ENCODE measurements around the gene MPHOSPH9.

The MPHOSPH9 gene

DNA sequence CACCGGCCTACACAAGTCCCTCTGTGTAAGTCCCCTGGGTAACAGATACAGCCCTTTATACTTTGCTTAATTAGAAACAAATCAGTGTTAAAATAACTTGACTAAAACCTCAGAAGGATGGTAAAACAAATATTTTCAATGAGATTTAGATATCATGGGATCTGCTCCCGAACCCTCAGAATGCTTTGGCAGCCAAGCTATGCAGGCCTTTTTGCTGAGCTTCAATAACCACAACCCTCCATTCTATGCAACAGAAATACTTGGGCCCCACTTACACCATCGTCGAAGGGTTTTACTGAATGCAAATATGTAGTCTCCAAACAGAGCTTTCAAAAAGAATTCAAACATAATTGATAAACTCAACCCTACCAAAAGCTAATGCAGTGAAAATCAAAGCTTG lies 52.8 kb downstream of the MPHOSPH9 start:
- H3K9ac ChIP-seq (ENCODE audit: low read length): no peak overlapping the region
- H3K4me1 ChIP-seq (ENCODE audit: control insufficient read depth, insufficient read depth, low read length): no peaks in the 10 kb centered on the region
- no peak overlapping the region for H3K4me3 ChIP-seq (ENCODE audit: low read length)
- H3K27me3 ChIP-seq (ENCODE audit: control insufficient read depth, insufficient read depth, low read length): no peaks in the 10 kb centered on the region
- H3K9me3 ChIP-seq (ENCODE audit: control insufficient read depth, low read length): no peaks in the 10 kb centered on the region
- no peaks in the 10 kb centered on the region for H3K36me3 ChIP-seq (ENCODE audit: control insufficient read depth, insufficient read depth, low read length)

DNA sequence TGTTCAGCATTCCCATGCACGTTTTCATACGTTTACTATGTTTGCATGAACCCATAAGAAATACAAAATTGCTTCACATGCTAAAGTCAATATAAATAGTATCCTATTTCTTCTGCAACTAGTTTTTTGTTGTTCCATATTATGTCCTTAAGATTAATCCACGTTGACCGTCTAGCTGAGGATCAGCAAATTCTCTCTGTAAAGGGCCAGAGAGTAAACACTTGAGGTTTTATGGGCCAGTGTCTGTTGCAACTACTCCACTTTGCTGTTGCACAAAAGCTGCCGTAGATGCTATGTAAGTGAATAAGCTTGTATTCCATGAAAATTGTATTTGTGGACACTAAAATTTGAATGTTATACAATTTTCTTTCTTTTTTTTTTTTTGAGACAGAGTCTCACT lies 61.0 kb downstream of the MPHOSPH9 start:
- no peaks in the 10 kb centered on the region for H3K27me3 ChIP-seq (ENCODE audit: control insufficient read depth, insufficient read depth, low read length)
- H3K9ac ChIP-seq (ENCODE audit: low read length): no peak overlapping the region
- H3K9me3 ChIP-seq (ENCODE audit: control insufficient read depth, low read length): no peaks in the 10 kb centered on the region
- no peak overlapping the region for H3K4me3 ChIP-seq (ENCODE audit: low read length)
- no peaks in the 10 kb centered on the region for H3K4me1 ChIP-seq (ENCODE audit: control insufficient read depth, insufficient read depth, low read length)
- H3K36me3 ChIP-seq (ENCODE audit: control insufficient read depth, insufficient read depth, low read length): no peaks in the 10 kb centered on the region

DNA sequence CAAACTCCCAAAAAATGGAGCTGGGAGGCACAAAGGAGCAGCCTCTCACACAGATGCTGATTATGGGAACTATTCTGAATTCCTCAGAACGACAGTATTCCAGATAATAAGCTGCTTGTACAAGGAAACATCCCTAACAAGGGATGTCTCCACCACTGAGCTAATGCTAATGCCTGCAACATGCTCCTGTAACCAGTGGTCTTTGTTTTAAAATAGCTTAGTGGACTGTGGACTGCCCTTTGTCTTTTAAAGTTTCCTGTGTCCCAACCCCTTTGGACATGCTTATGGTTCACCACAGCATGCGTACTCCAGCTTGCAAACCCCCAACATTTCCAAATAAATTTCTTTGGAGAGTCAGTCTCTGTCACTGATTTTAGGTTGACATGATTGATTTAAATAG lies 65.6 kb downstream of the MPHOSPH9 start:
- Histone ChIP-seq H3K27me3 (ENCODE audit: control insufficient read depth, insufficient read depth, low read length) (no peaks in the 10 kb centered on the region), H3K4me3 (ENCODE audit: low read length) (no peak overlapping the region), H3K9me3 (ENCODE audit: control insufficient read depth, low read length) (no peaks in the 10 kb centered on the region), H3K36me3 (ENCODE audit: control insufficient read depth, insufficient read depth, low read length) (no peaks in the 10 kb centered on the region), H3K9ac (ENCODE audit: low read length) (no peak overlapping the region), H3K4me1 (ENCODE audit: control insufficient read depth, insufficient read depth, low read length) (no peaks in the 10 kb centered on the region)

DNA sequence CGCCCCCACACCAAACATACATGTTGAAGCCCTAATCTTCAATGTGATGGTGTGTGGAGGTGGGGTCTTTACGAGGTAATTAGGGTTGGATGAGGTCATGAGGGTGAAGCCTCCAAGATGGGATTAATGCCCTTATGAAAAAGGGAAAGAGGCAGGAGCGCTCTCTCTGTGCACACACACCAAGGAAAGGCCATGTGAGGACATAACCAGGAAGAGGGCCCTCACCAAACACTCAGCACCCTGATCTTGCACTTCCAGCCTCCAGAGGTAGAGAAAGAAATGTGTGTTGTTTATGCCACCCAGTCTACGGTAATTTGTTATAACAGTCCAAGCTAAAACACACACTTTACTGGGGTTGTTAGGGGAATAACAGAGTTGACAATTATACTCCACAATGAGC lies 67.4 kb downstream of the MPHOSPH9 start:
- H3K36me3 ChIP-seq (ENCODE audit: control insufficient read depth, insufficient read depth, low read length): no peaks in the 10 kb centered on the region
- no peaks in the 10 kb centered on the region for H3K4me1 ChIP-seq (ENCODE audit: control insufficient read depth, insufficient read depth, low read length)
- H3K9me3 ChIP-seq (ENCODE audit: control insufficient read depth, low read length): no peaks in the 10 kb centered on the region
- no peak overlapping the region for H3K4me3 ChIP-seq (ENCODE audit: low read length)
- H3K9ac ChIP-seq (ENCODE audit: low read length): no peak overlapping the region
- H3K27me3 ChIP-seq (ENCODE audit: control insufficient read depth, insufficient read depth, low read length): no peaks in the 10 kb centered on the region

DNA sequence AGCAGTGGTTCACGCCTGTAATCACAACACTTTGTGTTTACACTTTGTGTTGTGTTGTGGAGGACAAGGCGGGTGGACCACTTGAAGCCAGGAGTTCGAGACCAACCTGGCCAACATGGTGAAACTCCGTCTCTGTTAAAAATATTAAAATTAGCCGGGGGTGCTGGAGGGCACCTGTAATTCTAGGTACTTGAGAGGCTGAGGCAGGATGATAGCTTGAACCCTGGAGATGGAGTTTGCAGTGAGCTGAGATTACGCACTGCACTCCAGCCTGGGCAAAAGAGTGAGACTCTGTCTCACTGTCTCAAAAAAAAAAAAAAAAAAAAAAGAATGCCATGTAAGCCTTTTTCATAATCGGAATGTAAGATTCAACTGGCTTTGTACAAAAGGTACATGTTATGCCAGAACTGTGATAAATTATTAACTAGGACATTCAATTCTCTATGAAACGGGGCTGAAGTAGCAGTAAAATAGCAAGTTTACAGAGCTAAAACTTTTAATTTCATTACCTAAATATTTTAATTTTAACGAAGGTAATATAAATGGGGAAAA lies 68.2 kb downstream of the MPHOSPH9 start:
- no peaks in the 10 kb centered on the region for H3K9me3 ChIP-seq (ENCODE audit: control insufficient read depth, low read length)
- H3K4me1 ChIP-seq (ENCODE audit: control insufficient read depth, insufficient read depth, low read length): no peaks in the 10 kb centered on the region
- no peak overlapping the region for H3K4me3 ChIP-seq (ENCODE audit: low read length)
- no peak overlapping the region for H3K9ac ChIP-seq (ENCODE audit: low read length)
- no peaks in the 10 kb centered on the region for H3K27me3 ChIP-seq (ENCODE audit: control insufficient read depth, insufficient read depth, low read length)
- H3K36me3 ChIP-seq (ENCODE audit: control insufficient read depth, insufficient read depth, low read length): no peaks in the 10 kb centered on the region

DNA sequence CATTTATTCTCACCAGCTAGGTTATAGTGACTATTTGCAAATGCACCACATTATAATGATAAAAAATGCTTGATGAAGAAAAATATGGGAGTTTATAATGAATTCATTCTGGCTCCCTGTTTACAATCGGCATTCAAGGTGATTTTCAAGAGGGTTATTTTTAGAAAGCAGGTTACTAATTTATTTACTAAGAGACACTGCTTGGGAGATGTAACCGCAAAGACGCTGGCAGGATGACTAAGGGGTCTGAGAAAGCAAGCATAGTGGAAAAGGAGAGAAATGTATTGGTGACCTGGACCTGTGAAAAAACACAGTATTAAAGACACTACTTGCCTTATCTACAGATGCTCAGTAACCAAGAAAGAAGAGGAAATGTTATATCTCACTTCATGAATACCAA lies 68.7 kb downstream of the MPHOSPH9 start:
- no peak overlapping the region for H3K4me3 ChIP-seq (ENCODE audit: low read length)
- H3K9me3 ChIP-seq (ENCODE audit: control insufficient read depth, low read length): no peaks in the 10 kb centered on the region
- no peaks in the 10 kb centered on the region for H3K4me1 ChIP-seq (ENCODE audit: control insufficient read depth, insufficient read depth, low read length)
- H3K36me3 ChIP-seq (ENCODE audit: control insufficient read depth, insufficient read depth, low read length): no peaks in the 10 kb centered on the region
- no peak overlapping the region for H3K9ac ChIP-seq (ENCODE audit: low read length)
- no peaks in the 10 kb centered on the region for H3K27me3 ChIP-seq (ENCODE audit: control insufficient read depth, insufficient read depth, low read length)

DNA sequence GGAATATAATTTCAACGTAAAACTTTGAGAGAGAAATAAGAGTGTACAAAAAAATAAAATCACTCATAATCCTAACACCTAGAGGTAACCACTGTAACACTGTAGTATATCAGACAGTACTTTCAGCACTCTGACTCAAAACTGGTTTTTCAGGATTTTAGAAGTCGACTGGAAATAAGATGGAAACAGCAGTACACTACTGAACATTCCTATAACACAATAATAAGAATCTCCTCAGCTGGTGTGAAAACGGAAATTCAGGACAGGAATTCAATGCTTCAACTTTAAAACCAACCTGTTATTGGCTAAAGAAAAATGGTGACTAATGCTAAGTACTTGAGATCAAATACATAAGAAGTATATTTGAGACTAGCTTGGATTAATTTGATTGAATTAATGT lies 69.7 kb downstream of the MPHOSPH9 start:
- no peak overlapping the region for H3K9ac ChIP-seq (ENCODE audit: low read length)
- H3K4me3 ChIP-seq (ENCODE audit: low read length): no peak overlapping the region
- no peaks in the 10 kb centered on the region for H3K27me3 ChIP-seq (ENCODE audit: control insufficient read depth, insufficient read depth, low read length)
- no peaks in the 10 kb centered on the region for H3K36me3 ChIP-seq (ENCODE audit: control insufficient read depth, insufficient read depth, low read length)
- H3K9me3 ChIP-seq (ENCODE audit: control insufficient read depth, low read length): no peaks in the 10 kb centered on the region
- H3K4me1 ChIP-seq (ENCODE audit: control insufficient read depth, insufficient read depth, low read length): no peaks in the 10 kb centered on the region

DNA sequence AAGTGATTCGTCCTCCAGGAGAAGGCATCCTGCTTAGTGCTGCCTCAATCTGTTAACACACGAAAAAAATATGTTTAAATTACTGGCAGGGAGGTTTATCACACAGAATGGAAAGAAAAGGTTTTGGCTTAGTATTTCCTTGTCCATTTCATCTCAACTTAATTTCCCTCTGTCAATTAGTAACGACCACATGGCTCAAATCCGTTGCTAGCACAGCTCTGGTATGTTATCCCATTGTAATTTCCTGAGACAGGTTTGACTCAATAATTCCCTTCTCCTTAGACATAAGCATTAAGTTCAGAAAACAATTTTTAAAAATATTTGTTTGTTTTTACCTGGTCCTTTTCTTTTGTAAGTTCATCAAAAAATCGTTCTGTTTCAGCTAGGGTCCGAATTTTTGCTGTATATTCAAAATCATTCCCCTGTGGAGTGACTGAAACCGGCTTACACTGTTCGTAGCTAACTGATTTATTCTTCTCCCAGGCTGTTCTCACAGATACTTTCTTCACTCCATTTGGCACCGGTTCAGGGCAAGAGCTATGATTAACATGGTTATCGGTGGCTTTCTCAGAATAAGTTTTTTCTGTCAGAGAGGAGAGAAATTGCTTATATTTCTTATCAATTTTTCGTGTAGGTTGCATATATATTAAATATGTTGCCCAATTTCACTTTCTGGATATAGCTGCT lies 72.0 kb downstream of the MPHOSPH9 start:
- H3K4me3 ChIP-seq (ENCODE audit: low read length): no peak overlapping the region
- no peaks in the 10 kb centered on the region for H3K36me3 ChIP-seq (ENCODE audit: control insufficient read depth, insufficient read depth, low read length)
- no peaks in the 10 kb centered on the region for H3K4me1 ChIP-seq (ENCODE audit: control insufficient read depth, insufficient read depth, low read length)
- H3K9ac ChIP-seq (ENCODE audit: low read length): no peak overlapping the region
- H3K27me3 ChIP-seq (ENCODE audit: control insufficient read depth, insufficient read depth, low read length): no peaks in the 10 kb centered on the region
- H3K9me3 ChIP-seq (ENCODE audit: control insufficient read depth, low read length): no peaks in the 10 kb centered on the region

DNA sequence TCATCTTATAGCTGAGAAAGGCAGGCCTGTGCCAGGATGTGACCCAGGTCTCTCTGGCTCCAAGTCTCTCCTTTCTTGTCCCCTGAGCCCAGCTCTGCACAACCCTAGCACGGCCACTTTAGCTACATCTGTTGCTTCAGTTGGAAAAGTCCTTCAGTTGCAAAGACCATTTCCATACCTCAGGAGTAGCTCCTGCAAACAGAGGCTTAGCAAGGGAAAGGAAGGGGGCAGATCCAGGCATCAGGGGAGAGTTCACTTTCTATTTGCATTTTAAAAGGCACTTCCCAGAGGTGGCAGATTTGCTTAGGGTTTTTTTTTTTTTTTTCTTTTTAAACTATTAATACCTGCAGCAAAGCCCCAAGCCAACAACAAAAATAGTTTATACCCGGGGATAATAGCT lies 79.0 kb downstream of the MPHOSPH9 start:
- H3K27me3 ChIP-seq (ENCODE audit: control insufficient read depth, insufficient read depth, low read length): peaks cover 15% of the 10 kb centered on the region
- no peak overlapping the region for H3K4me3 ChIP-seq (ENCODE audit: low read length)

DNA sequence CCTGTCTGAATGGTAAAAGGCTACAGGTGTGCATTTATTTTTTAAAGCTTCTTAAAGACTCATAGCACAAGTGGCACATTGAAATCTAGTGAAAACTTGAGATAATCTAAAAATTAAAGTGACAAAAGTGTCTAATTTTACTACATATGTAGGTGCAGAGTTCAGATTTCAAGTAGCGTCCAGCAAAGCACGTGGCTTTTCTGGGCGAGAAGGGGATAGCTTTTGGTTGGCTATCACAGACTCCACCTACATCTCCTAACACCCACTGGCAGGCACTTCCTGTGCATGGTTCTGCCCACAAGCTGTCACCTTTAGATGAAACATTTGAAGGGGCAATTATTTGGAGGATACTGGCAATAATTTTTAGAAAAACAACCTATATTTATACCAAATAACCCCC lies 80.1 kb downstream of the MPHOSPH9 start:
- Histone ChIP-seq H3K27me3 (ENCODE audit: control insufficient read depth, insufficient read depth, low read length) (peaks cover 15% of the 10 kb centered on the region), H3K36me3 (ENCODE audit: control insufficient read depth, insufficient read depth, low read length) (no peaks in the 10 kb centered on the region), H3K4me3 (ENCODE audit: low read length) (no peak overlapping the region), H3K4me1 (ENCODE audit: control insufficient read depth, insufficient read depth, low read length) (peaks cover 15% of the 10 kb centered on the region), H3K9ac (ENCODE audit: low read length) (no peak overlapping the region), H3K9me3 (ENCODE audit: control insufficient read depth, low read length) (no peaks in the 10 kb centered on the region)

More for the DNA sequence above, 79.0 kb downstream of the MPHOSPH9 start:
- no peaks in the 10 kb centered on the region for H3K9me3 ChIP-seq (ENCODE audit: control insufficient read depth, low read length)
- H3K4me1 ChIP-seq (ENCODE audit: control insufficient read depth, insufficient read depth, low read length): peaks cover 15% of the 10 kb centered on the region
- no peaks in the 10 kb centered on the region for H3K36me3 ChIP-seq (ENCODE audit: control insufficient read depth, insufficient read depth, low read length)
- no peak overlapping the region for H3K9ac ChIP-seq (ENCODE audit: low read length)

DNA sequence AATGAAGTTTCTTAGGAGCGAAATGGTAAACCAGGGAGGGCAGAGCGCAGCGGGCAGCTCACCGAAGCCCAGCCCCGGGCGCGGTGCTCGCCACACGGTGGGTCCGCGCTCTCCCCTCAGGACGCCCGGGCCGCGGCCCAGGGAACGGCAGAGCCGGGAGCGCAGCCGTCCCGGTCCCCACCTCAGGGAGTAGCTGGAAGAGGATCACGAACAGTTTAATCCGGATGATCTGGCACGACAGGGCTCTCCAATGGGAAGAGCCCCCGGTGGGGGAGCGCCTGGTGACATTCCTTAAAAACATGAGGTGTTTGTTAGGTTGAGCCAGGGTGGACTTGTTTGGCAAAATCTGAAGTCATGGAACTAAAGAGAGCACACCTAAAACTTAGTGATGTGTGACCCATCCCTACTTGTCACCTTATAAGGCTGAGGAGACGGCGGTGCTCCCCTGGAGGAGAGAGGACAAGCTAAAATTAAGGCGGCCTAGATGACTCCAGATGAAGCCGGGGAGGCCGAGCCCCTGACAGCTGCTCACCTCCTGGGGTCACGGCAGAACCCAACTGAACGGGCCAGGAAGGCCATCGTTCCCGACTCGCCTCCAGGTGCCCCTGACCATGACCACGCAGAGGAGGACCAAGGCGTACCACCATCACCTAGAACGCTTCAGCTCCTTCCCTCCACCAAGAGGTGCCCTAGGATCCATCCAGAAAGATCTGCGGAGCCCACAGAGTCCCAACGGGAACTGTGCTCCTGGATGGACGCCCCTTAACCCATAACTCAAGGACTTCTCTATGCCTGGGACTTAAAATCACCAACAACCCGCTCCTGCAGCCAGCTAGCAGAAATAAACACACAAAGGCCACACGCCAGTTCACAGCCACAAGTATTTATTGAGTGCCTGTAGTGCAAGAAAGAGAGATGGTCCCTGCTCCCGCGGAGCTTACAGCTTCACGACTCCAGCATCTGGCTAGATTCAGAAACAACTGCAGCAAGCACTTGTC lies 81.2 kb downstream of the MPHOSPH9 start:
- H3K36me3 ChIP-seq (ENCODE audit: control insufficient read depth, insufficient read depth, low read length): no peaks in the 10 kb centered on the region
- H3K4me3 ChIP-seq (ENCODE audit: low read length): peak overlapping the region; percentile 9
- no peaks in the 10 kb centered on the region for H3K9me3 ChIP-seq (ENCODE audit: control insufficient read depth, low read length)
- peak overlapping the region; percentile 70 for H3K9ac ChIP-seq (ENCODE audit: low read length)
- H3K4me1 ChIP-seq (ENCODE audit: control insufficient read depth, insufficient read depth, low read length): peaks cover 15% of the 10 kb centered on the region
- H3K27me3 ChIP-seq (ENCODE audit: control insufficient read depth, insufficient read depth, low read length): peaks cover 15% of the 10 kb centered on the region

All from mucosa of stomach (tissue), 1 donor.